ENCODE measurements around the gene CRHR1. TPM values are rescaled to one million over a fixed set of nuclear protein-coding genes. Genes with fewer than 3 reads are reported as not detected.

Gene CRHR1
- total RNA-seq, 2 experiments from 2014 or later, result not detected

DNA sequence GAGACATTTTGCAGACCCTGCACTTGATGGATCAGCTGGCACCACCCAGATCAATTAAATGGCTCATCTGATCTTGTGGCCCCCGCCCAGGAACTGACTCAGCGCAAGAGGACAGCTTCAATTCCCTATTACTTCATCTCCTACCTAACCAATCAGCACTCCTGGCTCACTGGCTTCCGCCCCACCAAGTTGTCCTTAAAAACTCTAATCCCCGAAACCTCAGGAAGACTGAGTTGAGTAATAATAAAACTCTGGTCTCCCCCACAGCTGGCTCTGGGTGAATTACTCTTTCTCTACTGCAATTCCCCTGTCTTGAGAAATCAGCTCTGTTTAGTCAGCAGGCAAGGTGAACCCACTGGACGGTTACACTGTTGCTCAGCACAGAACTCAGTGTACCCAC, 84.2 kb downstream of the CRHR1 start:
- Histone ChIP-seq H3K27ac (ENCODE audit: low read depth in 1 of 2, low read length in 2 of 2) (no peak overlapping the region), H3K9me3 (ENCODE audit: control insufficient read depth in 1 of 2, insufficient read depth in 1 of 2, low read length in 2 of 2) (no peaks in the 10 kb centered on the region), H3K27me3 (ENCODE audit: control insufficient read depth in 1 of 2, insufficient read depth in 2 of 2, low read length in 2 of 2) (peaks cover 7 to 9% of the 10 kb centered on the region in 2 experiments), H3K4me3 (ENCODE audit: low read length) (no peak overlapping the region), H3K4me1 (ENCODE audit: insufficient read depth, low read length) (peaks cover 4% of the 10 kb centered on the region), H3K36me3 (ENCODE audit: insufficient read depth, low read length) (no peaks in the 10 kb centered on the region)
- ATAC-seq (ENCODE audit: poor library complexity), result no peak
- CTCF ChIA-PET, result no interaction called here
- Mint-ChIP-seq H3K4me3 (no peak overlapping the region), H3K9me3 (no peaks in the 10 kb centered on the region), H3K4me1 (ENCODE audit: low read depth) (peaks cover 4% of the 10 kb centered on the region), H3K27me3 (peaks cover 25% of the 10 kb centered on the region), H3K36me3 (ENCODE audit: low read depth) (no peaks in the 10 kb centered on the region), H3K27ac (no peak overlapping the region)
- intact Hi-C loops (cut with DNase I, micrococcal nuclease), result no loop called here
- POLR2A ChIA-PET, result interaction anchor here (0.6 kb wide), 1 partner anchor 12 kb away, joined by 3 read pairs; no protein-coding TSS in a partner anchor
- no peak for TF ChIP-seq CTCF (IDR thresholded peaks at IDR 0.05)
- DNase-seq, result no peak

DNA sequence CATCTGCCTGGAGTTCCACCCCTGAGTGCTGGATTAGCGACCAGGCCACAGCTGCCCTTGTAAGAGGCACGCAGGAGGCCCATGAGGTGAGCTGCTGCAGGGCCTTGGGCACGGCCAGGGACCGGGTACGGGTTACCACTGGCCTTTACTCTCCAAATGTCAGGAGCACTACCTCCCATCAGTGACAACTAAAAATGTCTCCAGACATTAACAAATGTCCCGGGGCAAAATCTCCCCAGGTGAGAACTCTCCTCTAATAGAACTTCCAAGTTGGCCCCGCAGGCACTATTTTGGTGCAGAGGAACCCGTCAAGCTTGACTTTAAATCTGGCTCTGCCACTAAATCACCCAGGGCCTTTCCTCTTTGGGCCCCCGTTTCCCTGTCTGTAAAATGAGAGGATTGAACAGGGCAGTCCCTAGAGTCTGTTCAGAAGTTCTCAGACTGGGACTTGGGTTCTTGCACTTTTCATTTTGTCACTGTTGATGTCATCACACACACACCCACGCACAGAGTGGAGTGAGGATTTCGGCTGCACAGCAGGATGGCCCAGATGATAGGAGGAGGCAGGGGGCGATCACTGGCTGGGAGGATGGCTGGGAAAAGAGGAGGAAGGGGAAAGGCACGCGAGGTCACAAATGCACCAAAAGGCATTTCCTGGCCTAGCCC, 85.7 kb downstream of the CRHR1 start:
- TF ChIP-seq CTCF (IDR thresholded peaks at IDR 0.05), result no peak
- H3K4me3 Mint-ChIP-seq, result no peak overlapping the region
- no peak overlapping the region for H3K27ac Mint-ChIP-seq
- H3K36me3 ChIP-seq (ENCODE audit: insufficient read depth, low read length), result no peaks in the 10 kb centered on the region
- H3K27me3 Mint-ChIP-seq, result peaks cover 13% of the 10 kb centered on the region
- no peaks in the 10 kb centered on the region for H3K9me3 ChIP-seq (ENCODE audit: control insufficient read depth in 1 of 2, insufficient read depth in 1 of 2, low read length in 2 of 2)
- no peak overlapping the region for H3K27ac ChIP-seq (ENCODE audit: low read depth in 1 of 2, low read length in 2 of 2)
- no peak for ATAC-seq (ENCODE audit: poor library complexity)
- peaks cover 16% of the 10 kb centered on the region for H3K4me1 Mint-ChIP-seq (ENCODE audit: low read depth)
- CTCF ChIA-PET, result no interaction called here
- DNase-seq, result no peak
- POLR2A ChIA-PET, result no interaction called here
- peaks cover 17% of the 10 kb centered on the region for H3K4me1 ChIP-seq (ENCODE audit: insufficient read depth, low read length)
- H3K9me3 Mint-ChIP-seq, result no peaks in the 10 kb centered on the region
- no peaks in the 10 kb centered on the region for H3K36me3 Mint-ChIP-seq (ENCODE audit: low read depth)
- no peak overlapping the region for H3K4me3 ChIP-seq (ENCODE audit: low read length)
- H3K27me3 ChIP-seq (ENCODE audit: control insufficient read depth in 1 of 2, insufficient read depth in 2 of 2, low read length in 2 of 2), result peaks cover 0 to 3% of the 10 kb centered on the region in 2 experiments
- intact Hi-C loops (cut with DNase I, micrococcal nuclease), result no loop called here

DNA sequence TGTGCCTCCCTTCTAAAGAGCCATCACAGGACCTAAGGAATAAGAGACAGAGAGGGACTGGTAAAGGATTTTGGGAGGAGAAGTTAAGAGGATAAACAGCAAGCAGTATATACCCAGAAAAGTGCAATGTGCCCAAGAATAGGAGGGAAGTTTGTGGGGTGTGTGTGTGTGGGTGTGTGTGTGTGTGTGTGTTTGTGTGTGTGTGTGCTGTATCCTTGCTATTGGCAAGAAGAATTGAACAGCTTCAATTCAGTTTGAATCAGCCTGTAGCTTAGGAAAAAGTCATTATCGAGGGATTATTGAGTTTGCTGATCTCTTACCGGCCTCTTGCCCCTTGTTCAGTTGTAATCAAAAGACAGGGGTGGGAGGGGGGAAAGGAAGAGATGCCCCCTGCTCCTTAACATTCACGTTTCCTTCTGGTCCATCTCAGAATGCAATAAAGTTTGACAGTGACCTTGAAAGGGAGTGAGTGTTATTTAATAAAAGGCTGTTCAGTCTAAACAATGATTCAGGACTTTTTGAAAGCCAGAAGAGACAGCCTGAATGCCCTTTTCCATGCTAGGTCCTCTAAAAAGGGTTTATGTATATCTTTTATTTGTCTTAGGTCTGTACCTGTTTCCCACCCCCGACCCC, 86.3 kb downstream of the CRHR1 start:
- H3K27ac ChIP-seq (ENCODE audit: low read depth in 1 of 2, low read length in 2 of 2), result no peak overlapping the region
- no peaks in the 10 kb centered on the region for H3K36me3 ChIP-seq (ENCODE audit: insufficient read depth, low read length)
- Mint-ChIP-seq H3K4me1 (ENCODE audit: low read depth) (peaks cover 18% of the 10 kb centered on the region), H3K9me3 (no peaks in the 10 kb centered on the region), H3K27me3 (peaks cover 10% of the 10 kb centered on the region), H3K27ac (no peak overlapping the region), H3K4me3 (no peak overlapping the region), H3K36me3 (ENCODE audit: low read depth) (no peaks in the 10 kb centered on the region)
- H3K4me3 ChIP-seq (ENCODE audit: low read length), result no peak overlapping the region
- DNase-seq, result no peak
- TF ChIP-seq CTCF (IDR thresholded peaks at IDR 0.05), result no peak
- intact Hi-C loops (cut with DNase I, micrococcal nuclease), result no loop called here
- no peak for ATAC-seq (ENCODE audit: poor library complexity)
- H3K4me1 ChIP-seq (ENCODE audit: insufficient read depth, low read length), result peaks cover 17% of the 10 kb centered on the region
- no peaks in the 10 kb centered on the region for H3K9me3 ChIP-seq (ENCODE audit: control insufficient read depth in 1 of 2, insufficient read depth in 1 of 2, low read length in 2 of 2)
- ChIA-PET POLR2A (no interaction called here), CTCF (no interaction called here)
- no peaks in the 10 kb centered on the region for H3K27me3 ChIP-seq (ENCODE audit: control insufficient read depth in 1 of 2, insufficient read depth in 2 of 2, low read length in 2 of 2)

Measured in CD4-positive, alpha-beta T cell (primary cell).